HCEC 1CT (cell line): ENCODE measurements around the gene PKLR.
"Not testable (repeated sequence)": the region's sequence is repeated elsewhere in the genome, so short reads cannot be mapped to it uniquely, and the experiment has no call there.

Experiments
- DNase-seq: peaks from one replicate; pipeline ENCODE4 v3.0.0-alpha.2; 2017

The PKLR gene

GRCh38 chr1:155254228-155254713 lies 47.0 kb downstream of the PKLR start:
- no peak for DNase-seq

GRCh38 chr1:155253797-155254196 lies 47.4 kb downstream of the PKLR start:
- no peak for DNase-seq

DNA sequence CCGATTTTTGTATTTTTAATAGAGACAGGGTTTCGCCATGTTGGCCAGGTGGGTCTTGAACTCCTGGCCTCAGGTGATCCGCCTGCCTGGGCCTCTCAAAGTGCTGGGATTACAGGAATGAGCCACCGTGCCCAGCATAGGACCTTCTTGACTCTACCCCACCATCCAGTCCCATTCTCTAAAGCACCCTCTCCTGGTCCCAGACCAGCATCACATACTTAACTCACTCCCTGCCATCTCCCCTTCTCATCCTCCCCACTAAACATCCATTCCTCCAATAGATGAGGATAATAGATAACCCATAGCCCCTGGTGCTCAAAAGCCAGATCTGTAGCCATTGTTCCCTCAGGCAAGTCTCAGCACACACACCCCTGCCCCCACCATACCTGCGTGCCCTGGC lies 48.0 kb downstream of the PKLR start:
- DNase-seq: no peak

DNA sequence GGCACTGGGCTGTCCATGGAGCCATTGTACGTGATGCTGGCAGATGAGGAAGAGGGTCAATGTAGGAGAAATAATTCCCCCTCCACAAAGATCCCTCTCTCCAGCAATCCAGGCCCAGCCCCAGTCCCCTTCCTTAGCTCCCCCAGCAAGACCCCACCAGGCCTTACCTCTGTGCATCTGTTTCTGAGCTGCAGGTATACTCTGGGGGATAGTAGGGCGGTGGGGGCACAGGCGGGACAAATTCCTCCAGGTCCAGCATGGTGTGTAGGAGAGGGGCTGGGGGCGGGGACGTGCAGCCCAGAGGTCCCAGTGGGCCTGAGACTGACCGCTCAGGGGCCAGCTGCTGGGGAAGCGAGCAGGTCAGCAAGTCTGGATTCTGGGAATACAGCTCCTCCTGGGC lies 49.7 kb downstream of the PKLR start:
- no peak for DNase-seq

DNA sequence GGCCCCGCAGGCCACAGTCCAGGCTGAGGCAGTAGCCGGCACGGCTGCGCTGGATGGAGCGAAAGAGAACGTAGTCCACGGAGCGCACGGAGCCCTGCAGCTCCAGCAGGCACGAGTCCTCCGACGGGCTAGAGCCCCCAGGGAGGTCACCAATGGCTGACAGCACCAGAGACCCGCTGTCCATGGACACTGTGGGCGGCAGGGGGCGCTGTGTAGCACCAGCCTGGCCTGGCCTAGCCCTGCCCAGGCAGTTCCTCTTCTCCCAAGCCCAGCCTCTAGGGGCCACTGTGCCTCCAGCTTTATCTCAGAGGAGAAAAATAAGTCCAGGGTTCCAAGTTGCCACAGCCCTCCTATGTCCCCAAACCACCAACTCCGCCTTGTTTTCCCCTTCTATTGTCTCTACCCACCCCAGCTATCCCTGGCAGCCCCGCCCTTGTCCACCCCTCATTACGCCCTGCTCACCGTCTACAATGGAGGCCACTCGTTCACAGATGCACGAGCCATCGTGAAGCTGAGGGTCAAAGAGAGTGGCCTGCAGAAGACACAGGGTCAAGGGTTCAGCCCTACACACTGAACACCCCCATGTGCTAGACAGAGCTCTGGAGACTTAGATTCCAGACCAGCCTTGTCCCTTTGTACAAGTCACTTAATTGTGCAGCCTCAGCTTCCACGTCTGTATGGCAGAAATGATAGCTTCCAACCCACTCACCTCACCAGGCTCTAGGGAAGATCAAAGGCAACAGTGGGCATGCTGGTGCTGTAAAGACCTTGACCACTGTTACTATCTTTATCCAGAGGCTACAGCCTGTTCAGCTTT lies 50.4 kb downstream of the PKLR start:
- peak; percentile 85 for DNase-seq

GRCh38 chr1:155250246-155250632 lies 51.0 kb downstream of the PKLR start:
- DNase-seq: no peak

DNA sequence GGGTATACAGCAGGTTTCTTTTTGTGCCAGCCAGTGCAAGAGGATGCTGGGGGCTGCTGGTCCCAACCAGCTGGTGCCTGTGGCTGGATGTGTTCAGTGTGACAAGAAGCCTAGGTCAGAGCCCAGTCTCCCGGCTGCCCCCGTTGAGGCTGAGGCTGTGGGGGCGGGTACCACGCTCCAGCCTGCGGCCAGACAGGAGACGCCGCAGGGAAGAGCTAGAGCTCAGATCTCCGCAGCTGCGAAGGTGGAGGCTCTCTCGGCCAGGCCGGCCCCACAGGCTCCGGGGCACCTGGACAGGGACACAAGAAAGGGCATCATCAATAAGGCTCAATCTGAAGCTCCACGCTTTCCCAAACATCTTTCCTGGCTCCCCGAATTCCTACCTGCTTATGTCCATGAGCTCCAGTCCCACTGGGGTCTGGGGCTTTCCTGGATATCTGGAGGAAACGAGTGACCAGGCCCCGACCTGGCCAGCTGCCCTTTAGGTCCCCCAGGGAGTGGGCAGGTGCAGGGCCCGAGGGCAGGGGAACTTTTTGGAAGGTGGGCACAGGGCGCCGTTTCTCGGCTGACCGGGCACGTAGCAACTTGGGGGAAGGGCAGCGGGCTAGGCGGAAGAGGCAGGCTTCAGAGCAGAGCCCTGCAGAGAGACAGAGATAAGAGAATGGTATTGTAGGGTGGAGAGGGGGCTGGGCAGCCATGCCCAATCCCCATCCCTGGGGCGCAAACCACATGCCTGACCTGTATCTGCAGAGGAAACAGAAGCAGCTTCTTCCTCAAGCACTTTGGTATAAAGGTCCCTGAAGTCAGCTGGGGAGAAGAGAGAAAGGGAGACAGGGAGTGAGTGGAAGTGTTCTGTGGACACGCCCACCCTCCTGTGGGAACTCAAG lies 53.3 kb downstream of the PKLR start:
- DNase-seq: no peak

DNA sequence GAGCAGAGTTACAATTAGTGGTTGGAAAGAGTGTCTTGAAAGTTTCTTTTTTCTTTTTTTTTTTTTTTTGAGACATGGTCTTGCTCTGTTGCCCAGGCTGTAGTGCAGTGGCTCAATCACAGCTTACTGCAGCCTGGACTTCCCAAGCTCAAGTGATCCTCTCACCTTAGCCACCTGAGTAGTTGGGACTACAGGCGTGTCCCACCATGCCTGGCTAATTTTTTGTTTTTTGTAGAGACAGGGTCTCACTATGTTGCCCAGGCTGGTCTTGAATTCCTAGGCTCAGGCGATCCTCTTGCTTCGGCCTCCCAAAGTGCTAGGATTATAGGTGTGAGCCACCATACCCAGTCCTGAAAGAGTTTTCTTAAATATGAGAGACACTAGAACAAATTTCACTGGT lies 54.4 kb downstream of the PKLR start:
- DNase-seq: not testable (repeated sequence)

DNA sequence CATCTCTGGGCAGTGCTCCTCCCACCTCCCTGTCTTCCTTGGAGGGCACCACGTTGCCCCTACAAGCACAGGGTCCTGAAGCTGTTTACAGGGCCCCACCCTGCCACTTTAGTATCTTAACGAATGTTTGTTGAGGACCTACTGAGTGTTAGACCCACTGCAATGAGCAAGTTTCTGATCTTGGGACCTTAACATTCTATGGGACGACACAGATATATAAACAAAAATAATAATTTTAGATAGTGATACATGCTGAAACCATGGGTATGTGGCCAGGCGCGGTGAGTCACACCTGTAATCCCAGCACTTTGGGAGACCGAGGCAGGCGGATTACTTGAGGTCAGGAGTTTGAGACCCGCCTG lies 56.1 kb downstream of the PKLR start:
- no peak for DNase-seq

DNA sequence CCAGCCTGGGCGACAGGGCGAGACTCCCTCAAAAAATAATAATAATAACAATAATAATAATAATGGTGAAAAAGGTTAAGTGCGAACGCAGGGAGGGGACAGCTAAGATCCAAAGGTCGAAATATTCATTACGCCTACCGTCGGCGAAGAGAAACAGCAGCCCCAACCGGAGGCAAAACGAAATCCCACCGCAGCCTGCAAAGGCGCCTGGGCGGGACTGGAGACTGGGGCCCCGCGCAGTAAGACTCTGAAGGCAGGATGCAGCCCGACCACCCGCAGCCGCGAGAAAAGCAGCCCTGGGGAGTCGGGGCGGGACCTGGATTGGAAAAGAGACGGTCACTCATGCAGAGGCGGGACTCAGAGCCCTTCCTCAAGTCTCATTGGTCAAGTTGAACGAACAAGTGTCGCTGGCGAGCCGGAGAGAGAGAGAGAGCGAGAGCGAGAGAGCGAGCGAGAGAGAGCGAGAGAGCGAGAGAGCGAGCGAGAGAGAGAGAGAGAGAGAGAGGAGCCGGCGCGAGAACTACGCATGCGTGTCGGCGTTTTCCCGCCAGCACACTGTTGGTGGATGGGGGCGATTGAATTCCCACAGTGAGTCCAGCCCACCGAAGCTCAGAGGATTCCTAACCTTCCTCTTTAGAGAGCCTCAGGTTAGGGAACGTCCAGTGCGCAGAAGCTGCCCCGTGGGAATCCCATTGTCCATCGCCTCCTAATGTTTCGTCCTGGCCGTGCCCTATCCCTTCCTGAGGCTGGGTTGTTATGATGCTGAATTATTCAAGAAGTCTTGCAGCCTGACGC lies 56.7 kb downstream of the PKLR start:
- DNase-seq: peak; percentile 99

GRCh38 chr1:155242805-155243358 lies 58.4 kb downstream of the PKLR start:
- no peak for DNase-seq

GRCh38 chr1:155241841-155242264 lies 59.4 kb downstream of the PKLR start:
- no peak for DNase-seq

GRCh38 chr1:155241069-155241679 lies 60.1 kb downstream of the PKLR start:
- peak; percentile 80 for DNase-seq
